ENCODE data around the gene CAMKV.

- TF ChIP-seq EZH2 (IDR thresholded peaks at IDR 0.05; ENCODE audit: insufficient read depth, low read length) (no peak), CTCF (IDR thresholded peaks at IDR 0.05; ENCODE audit: insufficient read depth, low read depth, low read length) (no peak)
Observed at GRCh38 chr3:49877716-49878115, 8.0 kb upstream of the CAMKV start.

All from astrocyte (in vitro differentiated cells and primary cell).